ENCODE measurements around the gene HIVEP1.

- TF ChIP-seq CTCF (IDR thresholded peaks at IDR 0.05) (no peak), ZFX (IDR thresholded peaks at IDR 0.05; ENCODE audit: borderline replicate concordance) (no peak)
Observed at GRCh38 chr6:12013307-12013719, 1.2 kb downstream of the HIVEP1 start.
